GM12801 (cell line): ENCODE data around the gene GRK1.

Source experiments
- TF ChIP-seq, protein P1 (sequence below): IDR thresholded peaks from one replicate; pipeline ENCODE4 v1.5.1; 2011; ENCODE audit warnings: control low read depth; ENCODE audit not compliant: insufficient read length; ENCODE audit errors: extremely low read depth

The GRK1 gene

GRCh38 chr13:113740286-113740556, 73.2 kb downstream of the GRK1 start:
- TF ChIP-seq, protein P1, sequence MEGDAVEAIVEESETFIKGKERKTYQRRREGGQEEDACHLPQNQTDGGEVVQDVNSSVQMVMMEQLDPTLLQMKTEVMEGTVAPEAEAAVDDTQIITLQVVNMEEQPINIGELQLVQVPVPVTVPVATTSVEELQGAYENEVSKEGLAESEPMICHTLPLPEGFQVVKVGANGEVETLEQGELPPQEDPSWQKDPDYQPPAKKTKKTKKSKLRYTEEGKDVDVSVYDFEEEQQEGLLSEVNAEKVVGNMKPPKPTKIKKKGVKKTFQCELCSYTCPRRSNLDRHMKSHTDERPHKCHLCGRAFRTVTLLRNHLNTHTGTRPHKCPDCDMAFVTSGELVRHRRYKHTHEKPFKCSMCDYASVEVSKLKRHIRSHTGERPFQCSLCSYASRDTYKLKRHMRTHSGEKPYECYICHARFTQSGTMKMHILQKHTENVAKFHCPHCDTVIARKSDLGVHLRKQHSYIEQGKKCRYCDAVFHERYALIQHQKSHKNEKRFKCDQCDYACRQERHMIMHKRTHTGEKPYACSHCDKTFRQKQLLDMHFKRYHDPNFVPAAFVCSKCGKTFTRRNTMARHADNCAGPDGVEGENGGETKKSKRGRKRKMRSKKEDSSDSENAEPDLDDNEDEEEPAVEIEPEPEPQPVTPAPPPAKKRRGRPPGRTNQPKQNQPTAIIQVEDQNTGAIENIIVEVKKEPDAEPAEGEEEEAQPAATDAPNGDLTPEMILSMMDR, result no peak

DNA sequence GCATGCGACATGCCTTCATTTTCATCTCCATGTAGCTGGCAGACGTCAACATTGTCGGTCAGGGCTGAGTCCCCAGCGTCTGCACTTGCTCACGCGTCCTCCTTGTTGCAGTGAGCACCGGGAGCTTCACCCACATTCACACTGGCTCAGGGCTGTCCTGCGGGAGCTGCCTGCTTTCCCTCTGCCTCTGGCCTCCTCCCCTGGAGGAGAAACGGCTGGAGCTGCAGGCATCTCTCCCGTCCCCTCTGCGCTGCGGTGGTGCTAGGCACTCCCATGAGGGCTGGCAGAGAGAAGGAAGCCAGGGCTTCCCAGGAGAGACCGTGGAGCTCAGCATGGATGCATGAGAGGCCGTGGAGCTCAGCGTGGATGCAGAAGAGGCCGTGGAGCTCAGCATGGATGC, 73.6 kb downstream of the GRK1 start:
- TF ChIP-seq, protein P1, result no peak

GRCh38 chr13:113741191-113741668, 74.2 kb downstream of the GRK1 start:
- TF ChIP-seq, protein P1, result no peak

DNA sequence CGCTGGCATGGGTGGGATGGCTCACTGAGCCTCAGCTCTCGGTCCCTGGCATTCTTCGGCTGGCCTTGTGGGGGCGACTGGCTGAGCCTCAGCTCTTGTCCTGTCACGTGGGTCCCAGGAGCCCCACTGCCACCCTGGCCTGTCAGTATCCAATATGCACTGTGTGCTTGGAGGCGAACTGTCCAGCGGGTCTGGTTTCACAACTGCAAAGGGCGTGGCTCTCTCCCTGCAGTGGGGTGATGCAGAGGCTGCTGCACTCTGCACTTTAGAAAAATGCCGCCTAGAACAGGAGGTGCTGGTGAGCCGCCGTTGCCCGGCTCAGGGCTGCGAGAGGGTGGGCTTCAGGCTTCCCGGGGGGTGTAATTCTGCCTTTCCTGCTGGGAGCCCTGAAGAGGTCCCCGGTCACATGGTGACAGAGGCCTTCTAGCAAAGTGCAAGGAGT, 75.0 kb downstream of the GRK1 start:
- TF ChIP-seq, protein P1, result no peak

DNA sequence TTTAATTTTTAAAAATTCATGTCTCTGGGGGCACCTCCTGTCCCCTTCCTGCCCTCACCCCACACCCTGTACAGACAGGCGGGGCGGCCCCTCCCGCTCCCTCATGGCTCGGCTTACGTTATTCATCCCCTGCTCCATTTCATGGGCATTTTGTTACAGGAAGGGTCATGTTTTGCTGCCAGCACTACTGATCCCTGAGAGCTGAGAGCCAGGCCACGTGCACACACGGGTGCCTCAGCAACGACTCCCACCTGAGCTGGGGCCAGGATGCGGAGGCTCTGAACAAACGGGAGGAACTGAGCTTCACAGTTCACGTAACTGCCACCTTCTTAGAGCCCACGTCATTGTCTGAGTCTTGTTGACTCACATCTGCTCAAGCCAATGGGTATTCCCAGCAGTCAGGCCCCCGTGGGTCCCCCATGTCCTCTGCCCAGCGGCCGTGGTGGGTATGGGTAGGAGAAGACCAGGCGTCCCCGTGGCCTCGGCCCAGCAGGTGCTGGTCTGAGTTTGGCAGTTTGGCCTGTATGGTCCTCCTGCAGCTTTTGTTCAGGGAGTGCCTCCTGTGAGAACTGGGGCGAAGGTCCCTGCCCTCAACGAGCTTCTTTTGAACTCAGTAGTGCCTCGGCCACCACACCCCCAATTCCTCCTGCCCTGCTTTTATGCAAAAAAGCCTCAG, 75.6 kb downstream of the GRK1 start:
- TF ChIP-seq, protein P1, result no peak

- TF ChIP-seq, protein P1, result no peak
Observed at GRCh38 chr13:113743366-113744195, 76.6 kb downstream of the GRK1 start.

GRCh38 chr13:113744197-113745000, 77.4 kb downstream of the GRK1 start:
- TF ChIP-seq, protein P1, result no peak
